ENCODE measurements around the gene SGSH.

DNA sequence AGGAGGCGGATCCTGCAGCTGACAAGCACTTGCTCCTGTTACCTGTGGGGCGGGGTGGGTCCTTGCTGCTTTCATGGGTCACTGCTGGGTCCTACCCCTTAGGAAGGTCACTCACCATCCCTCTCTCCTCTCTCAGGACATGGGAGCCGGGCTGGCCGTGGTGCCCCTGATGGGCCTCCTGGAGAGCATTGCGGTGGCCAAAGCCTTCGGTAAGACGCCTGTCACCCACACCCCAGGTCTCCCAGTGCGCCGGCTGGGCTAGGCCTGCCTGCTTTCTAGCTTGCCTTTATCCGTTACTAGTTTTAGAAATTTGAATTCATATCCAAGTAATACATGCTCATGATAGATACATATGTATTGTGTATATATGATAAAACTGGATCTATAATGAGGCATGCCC lies 17.3 kb upstream of the SGSH start:
- TF ChIP-seq, protein P1, sequence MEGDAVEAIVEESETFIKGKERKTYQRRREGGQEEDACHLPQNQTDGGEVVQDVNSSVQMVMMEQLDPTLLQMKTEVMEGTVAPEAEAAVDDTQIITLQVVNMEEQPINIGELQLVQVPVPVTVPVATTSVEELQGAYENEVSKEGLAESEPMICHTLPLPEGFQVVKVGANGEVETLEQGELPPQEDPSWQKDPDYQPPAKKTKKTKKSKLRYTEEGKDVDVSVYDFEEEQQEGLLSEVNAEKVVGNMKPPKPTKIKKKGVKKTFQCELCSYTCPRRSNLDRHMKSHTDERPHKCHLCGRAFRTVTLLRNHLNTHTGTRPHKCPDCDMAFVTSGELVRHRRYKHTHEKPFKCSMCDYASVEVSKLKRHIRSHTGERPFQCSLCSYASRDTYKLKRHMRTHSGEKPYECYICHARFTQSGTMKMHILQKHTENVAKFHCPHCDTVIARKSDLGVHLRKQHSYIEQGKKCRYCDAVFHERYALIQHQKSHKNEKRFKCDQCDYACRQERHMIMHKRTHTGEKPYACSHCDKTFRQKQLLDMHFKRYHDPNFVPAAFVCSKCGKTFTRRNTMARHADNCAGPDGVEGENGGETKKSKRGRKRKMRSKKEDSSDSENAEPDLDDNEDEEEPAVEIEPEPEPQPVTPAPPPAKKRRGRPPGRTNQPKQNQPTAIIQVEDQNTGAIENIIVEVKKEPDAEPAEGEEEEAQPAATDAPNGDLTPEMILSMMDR (conservative IDR thresholded peaks at IDR 0.05 in 1 of 2, IDR thresholded peaks at IDR 0.05 in 1 of 2; ENCODE audit: extremely low read depth in 1 of 2, insufficient read depth in 1 of 2, low read depth in 1 of 2, low read length in 2 of 2): no peak
- no peak for TF ChIP-seq EZH2 (IDR thresholded peaks at IDR 0.05; ENCODE audit: borderline replicate concordance, low read length)

Data from mammary epithelial cell (primary cell).